GM19099 (cell line): ENCODE data around the gene WDTC1.

ENCODE experiments used
- POLR2A ChIP-seq: IDR thresholded peaks from 3 replicates; pipeline ENCODE4 v1.6.1; 2011; ENCODE audit warnings: low read depth; ENCODE audit not compliant: insufficient read length; ENCODE audit errors: extremely low read depth

WDTC1 gene

GRCh38 chr1:27343639-27344025 is 109.2 kb downstream of the WDTC1 start:
- TF ChIP-seq POLR2A, result no peak

- TF ChIP-seq POLR2A, result no peak
These were observed 110.8 kb downstream of the WDTC1 start for GRCh38 chr1:27345272-27345671.

- TF ChIP-seq POLR2A, result no peak
These were observed 111.9 kb downstream of the WDTC1 start for GRCh38 chr1:27346357-27346756.

- TF ChIP-seq POLR2A, result no peak
These were observed 112.7 kb downstream of the WDTC1 start for GRCh38 chr1:27346991-27347624.

- TF ChIP-seq POLR2A, result no peak
These were observed 114.7 kb downstream of the WDTC1 start for GRCh38 chr1:27348861-27349783.

- TF ChIP-seq POLR2A, result no peak
These were observed 115.6 kb downstream of the WDTC1 start for GRCh38 chr1:27349784-27350662.

- TF ChIP-seq POLR2A, result no peak
These were observed 116.5 kb downstream of the WDTC1 start for GRCh38 chr1:27350663-27351540.

- TF ChIP-seq POLR2A, result no peak
These were observed 117.2 kb downstream of the WDTC1 start for GRCh38 chr1:27351541-27352107.

GRCh38 chr1:27353166-27353565 is 118.7 kb downstream of the WDTC1 start:
- TF ChIP-seq POLR2A, result no peak

- TF ChIP-seq POLR2A, result no peak
These were observed 119.2 kb downstream of the WDTC1 start for GRCh38 chr1:27353629-27354028.

- TF ChIP-seq POLR2A, result no peak
These were observed 121.3 kb downstream of the WDTC1 start for GRCh38 chr1:27355683-27356082.

GRCh38 chr1:27356277-27356618 is 121.8 kb downstream of the WDTC1 start:
- TF ChIP-seq POLR2A, result no peak

- no peak for TF ChIP-seq POLR2A
These were observed 122.3 kb downstream of the WDTC1 start for GRCh38 chr1:27356619-27357280.
